ENCODE data around the gene SERP2.

Gene SERP2

DNA sequence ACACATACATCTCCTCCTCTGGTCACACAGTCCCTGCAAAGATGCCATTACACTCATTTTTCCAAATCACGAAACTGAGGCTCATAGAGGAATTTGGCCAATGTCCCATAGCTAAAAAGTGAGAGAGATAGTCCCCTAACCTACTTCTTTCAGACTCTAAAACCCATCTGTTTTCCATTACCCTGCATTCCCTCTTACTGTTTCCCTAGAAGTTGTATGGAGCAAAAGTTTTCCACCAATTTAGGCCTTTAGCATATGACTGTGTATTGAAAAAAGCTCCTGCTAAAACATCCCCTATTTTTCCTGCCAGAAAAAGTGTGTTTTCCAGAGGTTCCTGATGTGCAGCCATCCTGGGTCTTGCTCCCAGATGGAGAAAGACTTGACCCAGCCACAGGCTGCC, 16.3 kb downstream of the SERP2 start:
- no peak for DNase-seq

DNA sequence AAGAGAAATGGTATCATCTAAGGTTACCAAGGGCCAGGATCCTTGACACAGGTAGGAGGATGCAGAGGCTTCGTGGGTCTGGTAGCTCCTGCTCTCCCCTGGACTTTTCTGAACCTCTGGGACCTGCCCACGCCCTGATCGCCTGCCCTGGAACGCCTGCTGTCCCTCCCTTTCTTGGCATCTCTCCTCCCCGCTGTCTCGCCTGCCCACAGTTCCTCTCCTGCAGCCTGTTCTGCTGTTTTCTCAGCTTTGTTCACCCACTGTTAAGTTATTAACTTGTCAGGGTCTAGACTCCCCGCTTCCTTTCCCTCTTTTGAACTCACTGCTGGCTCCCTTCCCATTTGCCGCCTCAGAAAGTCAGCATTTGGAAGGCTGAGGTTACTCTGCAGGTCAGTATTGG, 19.8 kb downstream of the SERP2 start:
- no peak for DNase-seq

DNA sequence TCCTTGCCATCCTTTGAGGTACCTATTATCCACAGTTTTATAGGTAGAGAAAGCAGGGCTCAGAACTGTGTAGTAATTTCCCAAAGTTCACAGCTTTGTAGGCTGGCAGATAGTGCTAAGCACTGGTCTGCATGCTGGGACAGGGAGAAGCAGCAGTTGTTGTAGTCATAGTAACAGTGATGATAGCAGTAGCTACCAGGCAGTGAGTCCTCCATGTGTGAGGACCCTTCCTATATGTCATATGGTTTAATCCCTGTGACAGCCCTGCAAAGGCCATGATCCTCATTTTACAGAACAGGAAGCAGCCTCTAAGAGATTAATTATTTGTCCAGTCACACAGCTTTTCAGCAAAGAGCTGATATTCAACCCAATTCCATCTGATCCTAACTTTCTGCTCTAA, 21.0 kb downstream of the SERP2 start:
- no peak for DNase-seq

DNA sequence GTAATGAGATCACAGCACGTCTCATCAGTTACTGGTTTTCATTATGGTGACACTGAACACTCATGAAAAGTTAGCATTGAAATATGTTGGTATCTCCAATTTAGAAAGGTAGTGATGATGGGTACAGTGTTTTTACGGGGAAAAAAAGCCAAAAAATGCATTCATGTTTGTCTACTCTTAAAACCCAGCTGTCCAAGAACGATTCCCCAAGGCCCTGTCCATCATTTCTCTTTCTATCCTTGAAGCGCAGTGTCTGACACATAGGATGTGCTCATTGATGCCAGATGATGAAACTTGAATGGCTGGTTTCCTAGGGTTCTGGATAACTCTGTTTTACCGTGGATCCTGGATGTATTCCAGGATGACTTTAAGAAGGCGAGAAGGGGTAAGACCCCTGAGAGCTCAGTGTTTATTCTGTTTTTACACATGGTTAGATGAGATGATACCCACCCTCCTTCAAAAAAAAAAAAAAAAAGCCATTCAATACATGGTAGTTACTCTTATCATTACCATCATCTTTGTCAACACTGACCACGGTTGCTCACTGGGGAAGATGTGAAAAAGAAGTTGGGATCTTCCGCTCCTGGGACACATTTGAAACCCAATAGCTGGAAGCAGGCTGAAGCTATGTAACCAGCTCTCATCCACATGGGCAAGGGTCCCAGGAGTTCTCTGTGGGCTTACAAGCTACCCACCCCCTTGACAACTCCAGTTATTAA, 22.5 kb downstream of the SERP2 start:
- peak; percentile 44 for DNase-seq

DNA sequence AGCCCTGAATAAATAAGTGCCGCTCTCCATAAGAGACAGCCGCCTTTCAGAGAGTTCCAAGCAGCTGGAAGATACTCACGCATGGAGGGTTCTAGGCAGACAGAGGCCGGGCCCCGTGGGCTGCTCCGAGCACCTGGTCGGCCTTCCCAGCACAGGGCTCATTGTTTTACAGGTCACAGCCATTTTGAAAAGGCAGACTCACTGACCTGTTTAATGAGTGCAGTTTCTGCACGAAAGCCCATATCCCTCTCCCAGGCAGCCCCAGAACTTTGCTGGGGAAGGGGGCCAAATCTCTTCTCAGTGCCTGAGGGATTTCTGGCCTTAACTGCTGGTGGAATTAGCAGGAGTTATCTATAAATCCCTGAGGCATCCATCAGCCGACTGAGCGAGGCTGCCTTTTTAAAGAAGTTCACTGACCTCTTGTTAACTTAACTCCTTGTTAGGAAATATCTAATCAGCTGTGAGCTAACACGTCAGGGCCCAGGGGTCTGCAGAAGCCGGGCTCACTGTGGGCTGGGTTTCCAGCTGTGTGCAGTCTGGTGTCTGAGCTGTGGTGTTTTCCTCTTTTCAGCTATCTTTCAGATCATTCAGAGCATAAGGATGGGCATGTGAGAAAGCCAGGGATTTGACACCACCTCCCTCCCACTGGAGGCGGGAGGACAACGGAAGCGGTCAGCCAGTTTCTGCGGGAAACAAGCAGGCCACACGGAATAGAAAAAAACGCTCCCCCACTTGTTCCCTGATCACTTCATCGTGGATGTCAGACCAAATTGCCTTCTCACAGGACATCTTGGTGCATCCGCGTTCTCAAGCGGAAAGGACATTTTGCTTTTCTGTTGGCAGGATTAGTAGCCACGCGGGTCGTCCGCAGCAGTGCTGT, 23.3 kb downstream of the SERP2 start:
- peak; percentile 51 for DNase-seq

DNA sequence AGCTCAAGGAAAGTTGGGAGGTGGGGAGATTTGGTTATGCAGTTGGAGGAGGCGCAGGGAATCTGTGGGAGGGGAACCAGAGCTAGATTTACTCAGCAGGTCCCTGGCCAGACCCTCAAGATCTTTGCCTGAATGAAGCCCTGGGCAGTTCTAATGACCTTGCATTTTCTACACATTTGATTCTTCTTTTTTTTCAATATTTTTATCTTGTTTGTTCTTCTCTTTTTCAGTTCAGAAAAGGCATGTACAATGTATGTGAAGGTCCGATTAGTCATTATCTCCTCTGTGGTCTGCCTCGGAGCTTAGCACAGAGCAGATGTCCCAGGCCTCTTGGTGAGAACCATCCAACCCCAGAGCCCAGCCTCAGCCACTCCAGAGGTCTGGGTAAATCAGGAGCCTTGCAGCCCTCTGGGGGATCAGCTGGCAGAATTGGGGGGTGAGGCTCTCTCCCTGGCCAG, 24.2 kb downstream of the SERP2 start:
- DNase-seq: no peak

DNA sequence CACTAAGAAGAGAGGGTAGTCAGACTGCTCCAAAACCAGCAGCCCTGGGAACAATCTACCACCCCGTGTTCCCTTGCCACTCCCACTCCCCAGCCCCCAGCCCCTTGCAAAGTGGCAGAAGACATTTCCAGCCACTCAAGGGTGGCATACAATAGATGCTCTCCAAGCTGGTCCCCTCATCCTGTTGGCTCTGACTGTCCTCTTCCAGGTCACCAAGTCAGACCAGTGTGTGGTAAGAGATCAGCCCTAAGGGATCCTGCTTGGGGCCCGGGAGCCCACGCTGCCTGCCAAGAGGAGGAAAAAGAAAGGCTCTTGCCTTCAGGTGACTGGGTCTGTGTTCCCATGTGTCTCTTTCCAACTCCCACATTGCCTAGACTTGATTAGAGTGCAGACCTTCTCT, 25.0 kb downstream of the SERP2 start:
- DNase-seq: no peak

DNA sequence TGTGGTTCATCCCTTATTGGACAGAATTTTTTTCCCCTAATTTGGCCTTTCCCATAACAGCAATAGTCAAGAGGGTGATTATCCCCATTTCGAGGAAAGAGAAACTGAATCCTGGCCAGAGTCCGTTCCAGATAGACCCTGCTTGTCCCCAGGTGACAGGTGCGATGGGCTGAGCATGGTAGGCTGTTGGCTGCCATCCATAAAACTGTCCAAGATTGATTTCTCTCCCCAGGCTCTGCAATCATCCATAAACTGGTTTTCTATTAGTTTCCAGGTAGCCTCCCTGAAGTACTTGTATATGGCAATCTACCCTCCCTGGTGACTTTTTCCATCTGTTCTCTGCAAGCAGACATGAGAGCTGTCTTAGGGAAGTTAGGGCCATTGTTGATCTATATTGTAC, 25.4 kb downstream of the SERP2 start:
- peak; percentile 82 for DNase-seq

DNA sequence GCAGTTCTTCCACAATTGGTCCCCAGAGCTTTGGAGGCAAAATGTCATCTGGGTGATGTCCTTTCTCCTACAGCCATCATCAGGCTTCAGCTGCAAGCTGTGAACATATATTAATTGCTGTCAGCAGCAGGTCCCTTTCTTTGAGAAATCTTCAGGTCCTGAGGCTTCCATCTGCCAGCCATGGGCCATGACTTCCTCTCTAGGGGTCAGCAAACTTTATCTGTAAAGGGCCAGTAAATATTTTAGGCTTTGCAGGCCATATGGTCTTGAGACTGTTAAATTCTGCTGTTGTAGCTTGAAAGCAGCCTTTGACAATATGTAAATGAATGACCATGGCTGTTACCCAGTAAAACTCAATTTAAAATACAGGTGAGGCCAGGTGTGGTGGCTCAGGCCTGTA, 27.1 kb downstream of the SERP2 start:
- no peak for DNase-seq

DNA sequence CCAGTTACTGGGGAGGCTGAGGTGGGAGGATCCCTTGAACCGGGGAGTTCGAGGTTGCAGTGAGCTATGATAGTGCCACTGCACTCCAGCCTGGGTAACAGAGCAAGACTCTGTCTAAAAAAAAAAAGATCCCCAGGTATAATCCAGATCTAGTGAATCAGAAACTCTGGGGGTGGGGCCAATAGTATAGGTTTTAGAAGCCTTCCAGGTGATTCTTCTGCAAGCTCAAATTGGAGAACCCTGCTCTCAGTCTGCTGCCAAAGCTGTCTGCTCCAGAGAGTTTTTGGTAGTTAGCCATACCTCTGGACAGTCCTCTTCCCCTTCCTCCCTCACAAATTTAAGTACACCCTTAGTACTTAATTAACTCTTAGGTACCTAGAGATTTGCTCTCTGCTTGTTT, 28.0 kb downstream of the SERP2 start:
- no peak for DNase-seq

DNA sequence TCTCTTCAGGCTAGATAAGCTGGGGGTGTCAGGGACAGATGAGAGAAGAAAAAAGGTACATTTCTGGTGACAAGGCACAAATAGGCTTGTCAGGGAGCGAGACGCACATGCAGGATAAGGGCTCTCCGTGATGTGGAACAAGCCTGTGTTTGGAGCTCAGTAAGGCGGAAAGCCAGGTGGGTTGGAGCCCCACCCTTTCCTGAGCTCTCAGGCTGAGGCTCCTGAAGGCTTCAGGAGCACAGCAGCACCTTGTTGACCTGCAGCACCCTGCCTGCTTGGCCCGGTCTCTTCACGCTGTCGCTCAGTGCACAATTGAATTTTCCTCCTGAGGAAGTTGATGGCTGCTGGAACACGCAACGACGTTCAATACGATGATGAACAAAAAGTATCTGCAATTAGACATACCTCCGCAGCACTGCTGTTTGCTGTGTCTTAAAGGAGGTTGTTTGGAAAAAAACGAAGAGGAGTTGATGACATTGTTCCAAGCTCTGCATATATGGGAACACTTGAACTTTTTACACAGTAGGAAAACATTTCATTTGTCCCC, 29.3 kb downstream of the SERP2 start:
- peak; percentile 59 for DNase-seq

DNA sequence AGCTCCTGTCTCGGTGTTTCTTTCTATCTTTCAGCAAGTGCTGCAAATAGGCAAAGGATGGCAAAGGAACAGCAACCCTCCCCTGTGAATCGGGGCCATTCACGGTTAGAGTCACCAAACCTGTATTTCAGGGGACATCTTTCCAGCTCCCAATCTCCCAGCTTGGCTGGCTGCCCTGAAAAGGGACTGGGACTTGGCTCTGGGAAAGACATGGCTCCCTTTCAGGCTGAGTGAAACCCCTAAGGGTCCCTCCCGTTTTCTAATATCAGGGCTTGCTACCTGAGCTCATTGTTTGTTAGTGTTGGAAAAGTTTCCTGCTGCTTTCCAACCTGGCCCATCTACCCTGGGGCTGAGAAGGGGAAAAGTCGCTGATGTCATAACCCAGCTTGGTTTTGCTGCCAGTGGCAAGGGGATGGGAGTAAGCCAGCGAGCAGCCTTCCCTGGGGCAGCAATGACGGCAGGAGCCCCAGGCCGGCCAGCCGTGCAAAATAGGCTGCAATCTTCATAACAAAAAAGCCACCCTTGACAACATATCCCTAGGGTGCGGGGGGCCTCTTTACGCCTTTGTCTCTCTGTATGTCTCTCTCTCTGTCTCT, 29.9 kb downstream of the SERP2 start:
- DNase-seq: peak; percentile 75

DNA sequence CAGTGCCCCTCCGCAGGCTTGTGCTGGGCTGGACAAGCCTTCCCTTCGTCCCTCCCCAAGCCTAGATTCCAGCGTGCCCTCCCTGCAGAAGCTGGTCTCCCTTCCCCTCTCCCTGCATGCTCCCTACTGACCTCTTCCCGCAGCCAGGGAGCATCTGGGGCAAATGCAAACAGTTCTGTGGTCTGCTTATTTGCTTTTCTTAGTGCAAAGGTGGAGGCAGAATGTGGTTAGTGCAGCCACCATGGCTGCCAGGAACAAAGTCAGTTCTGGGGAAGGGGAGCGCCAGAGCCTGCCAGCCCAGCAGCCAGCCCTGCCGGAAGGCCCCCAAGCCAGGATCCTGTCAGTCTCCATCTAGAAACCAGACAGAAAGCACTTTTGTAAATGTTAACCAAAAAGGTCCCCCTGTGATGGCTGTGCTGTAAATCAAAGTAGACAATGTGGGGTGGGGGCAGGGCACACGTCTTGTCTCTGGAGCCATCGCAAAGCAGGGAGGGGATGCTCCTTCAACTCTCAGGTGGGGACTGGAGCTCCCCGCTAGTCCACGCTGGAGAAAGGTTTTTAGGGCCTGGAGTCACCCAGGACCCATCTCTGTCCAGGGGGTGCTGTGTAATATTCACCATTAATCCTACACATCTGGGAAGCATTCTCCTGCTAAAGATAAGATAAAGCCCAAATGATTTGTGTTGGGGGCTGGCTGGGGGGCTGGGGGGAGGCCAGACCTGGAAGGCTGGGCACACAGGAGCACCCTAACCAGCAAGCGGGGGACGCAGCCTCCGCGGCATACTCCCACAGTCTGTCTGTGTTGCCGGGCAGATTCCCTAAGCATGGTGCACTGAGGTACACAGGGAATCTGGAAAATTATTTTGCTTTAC, 30.9 kb downstream of the SERP2 start:
- DNase-seq: peak; percentile 93

DNA sequence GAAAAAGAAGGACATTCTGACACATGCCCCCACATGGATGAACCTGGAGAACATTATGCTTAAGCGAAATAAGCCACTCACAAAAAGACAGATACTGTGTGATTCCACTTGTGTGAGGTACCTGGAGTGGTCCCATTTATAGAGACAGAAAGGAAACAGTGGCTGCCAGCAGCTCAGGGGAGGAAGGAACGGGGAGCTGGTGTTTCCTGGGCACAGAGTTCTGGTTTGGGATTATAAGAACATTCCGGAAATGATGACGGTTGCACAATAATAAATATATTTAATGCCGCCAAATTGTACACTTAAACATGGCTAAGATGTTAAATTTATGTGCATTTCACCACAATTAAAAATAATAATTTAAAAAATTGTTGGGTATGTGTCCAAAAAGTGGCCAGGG, 33.0 kb downstream of the SERP2 start:
- no peak for DNase-seq

DNA sequence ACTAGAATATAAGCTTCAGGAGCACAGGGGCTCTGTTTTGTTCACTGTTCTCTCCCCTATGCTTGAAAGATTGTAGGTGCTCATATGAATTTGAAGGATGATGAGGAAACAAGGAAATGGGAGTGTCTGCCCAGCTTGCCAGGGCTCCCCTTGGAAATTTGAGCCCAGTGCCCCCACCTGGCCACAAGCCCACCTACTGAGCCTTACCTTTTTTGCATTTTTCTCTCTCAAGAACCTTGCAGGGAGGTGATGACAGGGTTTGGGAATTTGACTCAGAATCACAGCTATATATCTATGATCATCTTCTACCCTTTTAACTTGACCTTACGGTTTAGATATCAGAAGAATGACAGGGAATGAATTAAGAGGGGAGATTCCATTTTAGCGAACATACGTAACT, 33.8 kb downstream of the SERP2 start:
- DNase-seq: peak; percentile 16

DNA sequence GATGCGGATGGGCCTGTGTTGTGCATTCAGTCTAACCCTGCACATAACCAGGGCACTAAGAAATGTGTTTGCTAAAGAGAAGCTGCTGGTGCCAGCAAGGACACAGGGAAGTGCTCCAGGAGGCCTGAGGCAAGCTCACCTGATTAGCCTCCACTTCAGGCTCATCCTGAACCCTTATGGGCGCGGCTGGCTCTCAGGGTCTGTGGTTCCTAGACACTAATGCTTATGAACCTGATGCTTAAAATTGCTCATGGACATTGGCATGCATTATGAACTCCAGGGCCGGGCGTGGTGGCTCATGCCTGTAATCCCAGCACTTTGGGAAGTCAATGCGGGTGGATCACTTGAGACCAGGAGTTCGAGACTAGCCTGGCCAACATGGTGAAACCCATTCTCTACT, 34.3 kb downstream of the SERP2 start:
- DNase-seq: no peak

DNA sequence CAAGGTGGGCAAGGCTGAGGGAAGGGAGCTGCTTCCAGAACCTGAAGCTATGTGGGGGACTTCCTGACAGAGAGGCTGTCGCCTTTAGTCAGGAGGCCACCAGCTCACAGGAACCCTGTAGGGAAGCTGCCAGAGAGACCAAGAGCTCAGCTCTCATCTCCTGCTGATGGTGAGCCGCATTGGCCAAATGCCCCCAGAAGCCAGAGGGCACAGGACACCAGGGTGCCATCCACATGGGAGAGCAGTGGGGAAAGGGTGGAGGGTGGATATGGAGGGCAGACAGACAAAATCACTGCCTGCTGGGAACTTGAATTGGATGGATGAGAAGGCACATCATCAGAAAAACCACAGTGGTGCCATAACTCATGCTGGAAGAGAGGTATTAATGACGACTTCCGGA, 36.0 kb downstream of the SERP2 start:
- no peak for DNase-seq

DNA sequence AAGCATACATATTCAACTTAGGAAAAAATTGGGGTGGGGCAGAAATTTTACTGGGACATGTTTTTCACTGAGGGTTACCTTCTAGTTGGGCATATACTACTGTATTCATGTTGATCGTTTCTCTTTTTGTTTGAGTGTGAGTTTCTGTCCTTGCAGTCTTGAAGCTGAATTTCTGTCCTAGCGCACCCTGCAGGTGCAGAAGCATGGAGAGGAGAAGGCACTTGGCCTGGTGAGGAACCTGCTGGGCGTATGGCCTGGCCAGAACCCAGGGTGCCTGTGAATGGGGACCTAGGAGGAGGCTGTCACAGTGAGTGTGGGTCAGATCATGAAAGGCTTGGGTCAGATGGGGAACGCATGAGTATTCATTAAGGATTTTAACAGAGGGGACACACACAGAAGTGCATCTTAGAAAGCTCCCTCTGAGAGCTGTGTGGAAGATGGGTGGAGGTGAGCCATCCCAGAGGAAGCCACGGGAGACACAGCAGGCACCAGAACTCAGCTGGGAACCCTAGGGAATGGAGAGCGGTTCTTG, 36.8 kb downstream of the SERP2 start:
- DNase-seq: peak; percentile 14

DNA sequence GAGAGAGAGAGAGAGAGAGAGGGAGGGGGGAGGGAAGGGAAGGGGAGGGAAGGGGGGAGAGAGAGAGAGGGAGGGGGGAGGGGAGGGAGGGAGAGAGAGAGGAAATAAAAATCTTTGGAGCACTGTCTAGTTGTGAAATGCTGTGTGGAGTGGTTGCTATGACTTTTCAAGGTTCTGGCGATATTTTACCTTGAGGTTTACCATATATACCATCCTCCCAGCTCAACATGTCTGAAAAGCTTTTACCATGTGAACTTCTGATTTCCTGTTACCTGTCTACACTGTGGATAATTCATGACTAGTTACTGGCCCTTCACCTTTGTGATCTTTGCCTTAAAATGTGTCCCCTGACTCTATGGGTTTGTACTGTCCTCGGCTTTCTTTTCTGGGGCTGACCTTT, 38.2 kb downstream of the SERP2 start:
- no peak for DNase-seq

DNA sequence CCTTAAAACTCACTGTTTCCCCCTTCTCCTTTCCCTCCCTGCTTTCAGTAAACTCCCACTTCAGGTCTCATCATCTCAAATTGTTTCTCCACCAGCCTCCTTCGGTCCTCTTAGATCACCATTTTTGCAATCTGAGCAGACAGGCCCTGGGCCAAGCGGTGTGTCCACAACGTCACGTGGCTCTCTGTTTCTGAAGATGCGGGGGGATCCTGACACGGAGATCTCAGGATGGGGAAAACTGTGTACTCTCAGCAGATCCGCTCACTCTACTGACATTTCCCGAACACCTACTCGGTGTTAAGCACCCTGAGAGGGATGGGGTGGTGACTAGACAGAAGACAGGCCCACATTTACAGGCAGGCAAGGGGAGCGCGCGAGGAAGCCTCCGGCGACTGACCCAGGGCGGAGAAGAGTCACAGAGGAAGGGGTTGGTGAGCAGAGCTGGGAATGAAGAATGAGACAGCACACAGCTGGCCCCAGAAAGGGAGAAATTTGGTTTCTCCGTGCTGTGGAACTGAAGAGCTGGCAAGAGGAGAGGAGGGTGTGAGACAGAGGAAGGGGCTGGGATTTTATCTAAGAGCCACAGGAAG, 38.8 kb downstream of the SERP2 start:
- no peak for DNase-seq

DNA sequence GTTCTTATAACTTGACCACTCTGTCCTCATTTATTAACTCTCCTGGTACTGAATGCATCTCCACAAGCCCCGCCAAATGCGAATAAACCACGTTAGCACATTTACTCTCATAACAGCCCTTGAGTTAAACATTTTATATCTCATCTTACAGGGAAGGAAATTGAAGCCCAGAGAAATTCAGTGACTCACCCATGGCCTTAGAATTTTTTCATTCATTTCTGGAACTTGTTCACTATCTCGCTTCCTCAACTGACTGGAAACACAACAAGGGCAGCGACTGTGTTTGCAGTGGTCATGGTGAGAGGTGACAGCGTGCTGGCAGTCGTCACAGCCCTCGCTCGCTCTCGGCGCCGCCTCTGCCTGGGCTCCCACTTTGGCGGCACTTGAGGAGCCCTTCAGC, 39.5 kb downstream of the SERP2 start:
- no peak for DNase-seq

DNA sequence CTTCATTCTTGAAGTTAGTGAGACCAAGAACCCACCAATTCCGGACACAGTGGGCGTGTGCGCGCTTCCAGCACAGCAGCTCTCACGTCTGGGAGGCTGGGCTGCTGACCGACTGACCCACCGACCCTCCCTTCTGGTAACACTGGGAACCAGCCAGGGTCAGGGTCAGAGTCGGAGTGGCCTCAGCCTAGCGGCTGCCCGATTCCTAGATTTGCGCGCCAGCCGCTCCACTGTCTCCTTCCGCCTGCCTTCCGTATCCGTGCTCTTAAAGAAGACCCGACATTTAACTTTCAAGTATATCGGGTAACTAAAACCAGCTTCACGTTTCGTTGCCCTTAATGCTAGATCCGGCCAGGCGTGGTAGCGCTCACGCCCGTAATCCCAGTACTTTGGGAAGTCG, 41.1 kb downstream of the SERP2 start:
- DNase-seq: no peak
